Measurements from ENCODE around the gene SYNDIG1. TPM values are rescaled to one million over a fixed set of nuclear protein-coding genes. Genes with fewer than 3 reads are reported as not detected.
A peak's percentile ranks its signal among the peaks of the same experiment; 100 is the strongest.

Gene SYNDIG1
- total RNA-seq, 1 experiment from 2014 or later, result not detected

GRCh38 chr20:24487240-24487639, 17.8 kb downstream of the SYNDIG1 start:
- no TSS peak for BruUV-seq (replicated peaks)
- H3K4me1 ChIP-seq (ENCODE audit: insufficient read depth, low read length), result no peaks in the 10 kb centered on the region
- peaks cover 72% of the 10 kb centered on the region for H3K27me3 ChIP-seq (ENCODE audit: low read length)
- intact Hi-C loops (cut with micrococcal nuclease), result no loop called here
- H3F3A ChIP-seq (ENCODE audit: low read length, unreplicated experiment), result no peaks in the 10 kb centered on the region
- H3K4me3 ChIP-seq (ENCODE audit: low read length), result no peak overlapping the region
- POLR2A ChIA-PET (ENCODE audit: unreplicated experiment), result no interaction called here
- H3K36me3 ChIP-seq (ENCODE audit: low read depth, low read length), result no peaks in the 10 kb centered on the region
- no peak overlapping the region for H3K9ac ChIP-seq (ENCODE audit: low read length)
- no peaks in the 10 kb centered on the region for H4K20me1 ChIP-seq (ENCODE audit: low read length)
- H3K4me2 ChIP-seq (ENCODE audit: low read length), result no peak overlapping the region
- ATAC-seq, result no peak
- DNase-seq, result no peak
- H3K9me2 ChIP-seq (replicated peaks; ENCODE audit: low read length), result no peaks in the 10 kb centered on the region
- H3K9me3 ChIP-seq (ENCODE audit: low read length), result no peaks in the 10 kb centered on the region
- H3K27ac ChIP-seq (ENCODE audit: low read length), result no peak overlapping the region
- CTCF ChIA-PET, result no interaction called here
- TF ChIP-seq EZH2 (IDR thresholded peaks at IDR 0.05; ENCODE audit: low read length, unreplicated experiment), result no peak
- no peak for TF ChIP-seq EZH2phosphoT487 (IDR thresholded peaks at IDR 0.05; ENCODE audit: borderline replicate concordance, low read length)
- TF ChIP-seq CTCF (conservative IDR thresholded peaks at IDR 0.05; ENCODE audit: low read depth, low read length), result no peak
- H3K79me2 ChIP-seq (ENCODE audit: low read length), result no peaks in the 10 kb centered on the region
- no peak overlapping the region for H2AFZ ChIP-seq (ENCODE audit: low read length)

GRCh38 chr20:24487648-24488047, 18.2 kb downstream of the SYNDIG1 start:
- BruUV-seq (replicated peaks), result no TSS peak
- Histone ChIP-seq H3K27ac (ENCODE audit: low read length) (no peak overlapping the region), H3K4me2 (ENCODE audit: low read length) (no peak overlapping the region), H3K9me2 (replicated peaks; ENCODE audit: low read length) (no peaks in the 10 kb centered on the region), H3K9ac (ENCODE audit: low read length) (no peak overlapping the region), H3K9me3 (ENCODE audit: low read length) (no peaks in the 10 kb centered on the region), H3K27me3 (ENCODE audit: low read length) (peaks cover 72% of the 10 kb centered on the region), H3K36me3 (ENCODE audit: low read depth, low read length) (no peaks in the 10 kb centered on the region), H2AFZ (ENCODE audit: low read length) (no peak overlapping the region), H3F3A (ENCODE audit: low read length, unreplicated experiment) (no peaks in the 10 kb centered on the region), H3K79me2 (ENCODE audit: low read length) (no peaks in the 10 kb centered on the region), H3K4me3 (ENCODE audit: low read length) (no peak overlapping the region), H4K20me1 (ENCODE audit: low read length) (no peaks in the 10 kb centered on the region), H3K4me1 (ENCODE audit: insufficient read depth, low read length) (no peaks in the 10 kb centered on the region)
- DNase-seq (no peak), ATAC-seq (no peak)
- CTCF ChIA-PET, result no interaction called here
- POLR2A ChIA-PET (ENCODE audit: unreplicated experiment), result no interaction called here
- intact Hi-C loops (cut with micrococcal nuclease), result no loop called here
- no peak for TF ChIP-seq EZH2 (IDR thresholded peaks at IDR 0.05; ENCODE audit: low read length, unreplicated experiment)
- no peak for TF ChIP-seq CTCF (conservative IDR thresholded peaks at IDR 0.05; ENCODE audit: low read depth, low read length)
- no peak for TF ChIP-seq EZH2phosphoT487 (IDR thresholded peaks at IDR 0.05; ENCODE audit: borderline replicate concordance, low read length)

- no peak for ATAC-seq
- intact Hi-C loops (cut with micrococcal nuclease), result no loop called here
- no peaks in the 10 kb centered on the region for H3F3A ChIP-seq (ENCODE audit: low read length, unreplicated experiment)
- DNase-seq, result peak; percentile 47
- ChIA-PET POLR2A (ENCODE audit: unreplicated experiment) (no interaction called here), CTCF (no interaction called here)
- no peaks in the 10 kb centered on the region for H3K4me1 ChIP-seq (ENCODE audit: insufficient read depth, low read length)
- peaks cover 68% of the 10 kb centered on the region for H3K27me3 ChIP-seq (ENCODE audit: low read length)
- no peaks in the 10 kb centered on the region for H4K20me1 ChIP-seq (ENCODE audit: low read length)
- H3K79me2 ChIP-seq (ENCODE audit: low read length), result no peaks in the 10 kb centered on the region
- H2AFZ ChIP-seq (ENCODE audit: low read length), result no peak overlapping the region
- no peak overlapping the region for H3K4me2 ChIP-seq (ENCODE audit: low read length)
- no peak overlapping the region for H3K27ac ChIP-seq (ENCODE audit: low read length)
- no TSS peak for BruUV-seq (replicated peaks)
- no peaks in the 10 kb centered on the region for H3K9me3 ChIP-seq (ENCODE audit: low read length)
- no peak overlapping the region for H3K4me3 ChIP-seq (ENCODE audit: low read length)
- H3K36me3 ChIP-seq (ENCODE audit: low read depth, low read length), result no peaks in the 10 kb centered on the region
- TF ChIP-seq CTCF (conservative IDR thresholded peaks at IDR 0.05; ENCODE audit: low read depth, low read length) (no peak), EZH2 (IDR thresholded peaks at IDR 0.05; ENCODE audit: low read length, unreplicated experiment) (no peak), EZH2phosphoT487 (IDR thresholded peaks at IDR 0.05; ENCODE audit: borderline replicate concordance, low read length) (no peak)
- no peak overlapping the region for H3K9ac ChIP-seq (ENCODE audit: low read length)
- H3K9me2 ChIP-seq (replicated peaks; ENCODE audit: low read length), result no peaks in the 10 kb centered on the region
Measured at GRCh38 chr20:24488064-24488799, 18.8 kb downstream of the SYNDIG1 start.

Data from PC-3 (cell line).